CD14-positive monocyte (primary cell): ENCODE data around the gene MYO1G. TPM values are rescaled to one million over a fixed set of nuclear protein-coding genes. Genes with fewer than 3 reads are reported as not detected.
A peak's percentile ranks its signal among the peaks of the same experiment; 100 is the strongest.

Experiments used
- DNase-seq, 3 donors: peaks; one replicate each; pipeline ENCODE4 v3.0.0-alpha.2; 2011 to 2022
- H2AFZ ChIP-seq: 2 replicates; pipeline ENCODE4 v1.6.0; 2012; ENCODE audit warnings: mild to moderate bottlenecking, low read depth, low read length, inconsistent platforms; ENCODE audit not compliant: insufficient read depth, poor library complexity, severe bottlenecking
- H3K27ac ChIP-seq, 2 donors: 1 replicate in 1 of 2; 2 replicates in 1 of 2; pipeline ENCODE4 v1.5.1; 2012 to 2013; ENCODE audit warnings: low read length in 2 of 2, control low read depth in 1 of 2, inconsistent platforms in 1 of 2, low read depth in 1 of 2, mild to moderate bottlenecking in 1 of 2
- H3K27me3 ChIP-seq, 2 donors: one replicate each; pipeline versions ENCODE4 v1.6.0 to v1.6.1; 2011 to 2013; ENCODE audit warnings: low read length in 2 of 2; ENCODE audit not compliant: control insufficient read depth in 2 of 2, insufficient read depth in 2 of 2
- H3K36me3 ChIP-seq, 2 donors: replicated peaks in 1 of 2; 1 replicate in 1 of 2; 2 replicates in 1 of 2; pipeline versions ENCODE4 v1.5.1 to v1.6.1; 2012 to 2013; ENCODE audit warnings: low read length in 2 of 2, control low read depth in 1 of 2, inconsistent platforms in 1 of 2, mild to moderate bottlenecking in 1 of 2; ENCODE audit not compliant: insufficient read depth in 2 of 2, control insufficient read depth in 1 of 2
- H3K4me1 ChIP-seq, 2 donors: 1 replicate in 1 of 2; 2 replicates in 1 of 2; pipeline versions ENCODE4 v1.5.1 to v1.6.1; 2012 to 2013; ENCODE audit warnings: low read length in 2 of 2, control low read depth in 1 of 2, inconsistent platforms in 1 of 2, mild to moderate bottlenecking in 1 of 2, moderate library complexity in 1 of 2; ENCODE audit not compliant: insufficient read depth in 2 of 2, control insufficient read depth in 1 of 2
- H3K4me2 ChIP-seq: replicated peaks from 2 replicates; pipeline ENCODE3; 2012; ENCODE audit warnings: low read length, moderate library complexity, mild to moderate bottlenecking; ENCODE audit not compliant: poor library complexity, severe bottlenecking; ENCODE audit errors: extremely low read depth
- H3K4me3 ChIP-seq, 3 experiments: fragments of 200-600 bp in 1 of 3; sonication (generic) in 1 of 3; replicated peaks in 1 of 3; 1 replicate in 2 of 3; 2 replicates in 1 of 3; pipeline ENCODE4 v1.5.1; 2011 to 2013; ENCODE audit warnings: low read length in 3 of 3, mild to moderate bottlenecking in 3 of 3, control low read depth in 2 of 3, low read depth in 2 of 3, inconsistent platforms in 1 of 3, moderate library complexity in 1 of 3
- H3K79me2 ChIP-seq: 2 replicates; pipeline ENCODE4 v1.6.0; 2012; ENCODE audit warnings: mild to moderate bottlenecking, control low read depth, inconsistent platforms, low read length, moderate library complexity; ENCODE audit not compliant: insufficient read depth
- H3K9ac ChIP-seq: 2 replicates; pipeline ENCODE4 v1.6.0; 2017; ENCODE audit warnings: low read length, mild to moderate bottlenecking; ENCODE audit not compliant: insufficient read depth, poor library complexity, severe bottlenecking
- H3K9me3 ChIP-seq, 2 donors: replicated peaks in 1 of 2; 1 replicate in 1 of 2; 2 replicates in 1 of 2; pipeline versions ENCODE4 v1.5.1 to v1.6.1; 2012 to 2013; ENCODE audit warnings: low read length in 2 of 2, control low read depth in 1 of 2; ENCODE audit not compliant: control insufficient read depth in 1 of 2, insufficient read depth in 1 of 2
- H4K20me1 ChIP-seq: 2 replicates; pipeline ENCODE4 v1.6.0; 2012; ENCODE audit warnings: mild to moderate bottlenecking, low read length, control low read depth, moderate library complexity; ENCODE audit not compliant: insufficient read depth
- H3K27ac Mint-ChIP-seq, 7 donors: one replicate each; pipeline ENCODE4 v1.8.0; 2020; ENCODE audit warnings: mild to moderate bottlenecking in 7 of 7, mixed read lengths in 7 of 7, moderate library complexity in 6 of 7, inconsistent platforms in 2 of 7
- H3K27me3 Mint-ChIP-seq, 3 donors: one replicate each; pipeline ENCODE4 v1.8.0; 2021 to 2022; ENCODE audit warnings: low read depth in 3 of 3, mild to moderate bottlenecking in 3 of 3, mixed read lengths in 3 of 3, moderate library complexity in 3 of 3, inconsistent platforms in 1 of 3
- H3K36me3 Mint-ChIP-seq, 2 donors: one replicate each; pipeline ENCODE4 v1.8.0; 2020; ENCODE audit warnings: mixed read lengths in 2 of 2, inconsistent platforms in 1 of 2, mild to moderate bottlenecking in 1 of 2
- H3K4me1 Mint-ChIP-seq: one replicate; pipeline ENCODE4 v1.8.0; 2020; ENCODE audit warnings: mild to moderate bottlenecking, mixed read lengths
- H3K4me3 Mint-ChIP-seq, 2 donors: one replicate each; pipeline ENCODE4 v1.8.0; 2020; ENCODE audit warnings: mild to moderate bottlenecking in 2 of 2, mixed read lengths in 2 of 2, moderate library complexity in 1 of 2
- H3K9me3 Mint-ChIP-seq, 7 donors: one replicate each; pipeline ENCODE4 v1.8.0; 2020 to 2022; ENCODE audit warnings: mixed read lengths in 7 of 7, mild to moderate bottlenecking in 6 of 7, moderate library complexity in 6 of 7, inconsistent platforms in 2 of 7
- CTCF ChIP-seq: fragments of 200-600 bp; IDR thresholded peaks from one replicate; pipeline ENCODE4 v1.8.0; 2022; ENCODE audit warnings: antibody characterized with exemption, mild to moderate bottlenecking
- WGBS: methylation state at CpG from one replicate; pipeline ENCODE4 v1.1.5; 2013; ENCODE audit warnings: missing lambda C conversion rate; ENCODE audit not compliant: insufficient coverage; 5-methylcytosine and 5-hydroxymethylcytosine counted together
- intact Hi-C, 2 donors: fragments of 100-400 bp; cut with micrococcal nuclease; formaldehyde crosslinking; loops; one replicate each; pipeline versions ENCODE4 v1.15.0 to v1.15.1; 2023
- polyA plus RNA-seq, 3 donors: library from polyadenylated mRNA; depleted of rRNA in 1 of 3; unstranded in 2 of 3; stranded (reverse) in 1 of 3; fragments of 300-500 nt in 2 of 3; fragments of >200 nt in 1 of 3; fragmentation: Illumina TruSeq in 2 of 3; gene quantifications; 1 replicate in 2 of 3; 2 replicates in 1 of 3; pipeline ENCODE4 v1.2.3, GENCODE V29; 2012 to 2021

The MYO1G gene
- polyA plus RNA-seq, 3 donors = 119 to 314 (median 135) TPM

GRCh38 chr7:44990109-44991023 lies 11.6 kb upstream of the MYO1G start:
- H3K4me3 Mint-ChIP-seq = no peak overlapping the region
- no peak for TF ChIP-seq CTCF
- peaks cover 10% of the 10 kb centered on the region for H3K79me2 ChIP-seq
- no peak for DNase-seq
- no peak overlapping the region for H3K9ac ChIP-seq
- H3K27me3 ChIP-seq = no peaks in the 10 kb centered on the region
- H3K4me2 ChIP-seq = no peak overlapping the region
- H3K9me3 Mint-ChIP-seq = no peaks in the 10 kb centered on the region
- H3K27ac Mint-ChIP-seq = peak overlapping the region in 1 of 7 donors; percentile 13
- peaks cover 8% of the 10 kb centered on the region for H4K20me1 ChIP-seq
- 100% methylated on average over 1 of the region's 9 CpGs for WGBS
- H3K27me3 Mint-ChIP-seq = peaks cover 0 to 2% (median 0%) of the 10 kb centered on the region in 3 donors
- peaks cover 0 to 1% of the 10 kb centered on the region in 2 donors for H3K36me3 ChIP-seq
- H3K27ac ChIP-seq = no peak overlapping the region
- intact Hi-C loops = no loop called here
- H3K4me1 Mint-ChIP-seq = peaks cover 27% of the 10 kb centered on the region
- no peak overlapping the region for H2AFZ ChIP-seq
- no peaks in the 10 kb centered on the region for H3K9me3 ChIP-seq
- no peak overlapping the region for H3K4me3 ChIP-seq
- H3K4me1 ChIP-seq = peaks cover 15 to 19% of the 10 kb centered on the region in 2 donors
- peaks cover 18 to 21% of the 10 kb centered on the region in 2 donors for H3K36me3 Mint-ChIP-seq

- peaks cover 18% of the 10 kb centered on the region for H4K20me1 ChIP-seq
- no peaks in the 10 kb centered on the region for H3K9me3 Mint-ChIP-seq
- peaks cover 5 to 14% of the 10 kb centered on the region in 2 donors for H3K36me3 ChIP-seq
- H3K79me2 ChIP-seq = peaks cover 23% of the 10 kb centered on the region
- H3K4me3 Mint-ChIP-seq = no peak overlapping the region
- intact Hi-C loops = loop anchor here in 1 of 2 donors (10.0 kb wide), 1 partner anchor 104 kb away; the partner anchor contains the start of gene PURB
- no peaks in the 10 kb centered on the region for H3K27me3 ChIP-seq
- no peak overlapping the region for H3K4me3 ChIP-seq
- no peak overlapping the region for H3K9ac ChIP-seq
- H3K4me1 Mint-ChIP-seq = peaks cover 33% of the 10 kb centered on the region
- WGBS = 79% methylated on average over 2 of the region's 3 CpGs
- H3K4me2 ChIP-seq = no peak overlapping the region
- no peak overlapping the region for H3K27ac ChIP-seq
- H3K27me3 Mint-ChIP-seq = peaks cover 0 to 2% (median 0%) of the 10 kb centered on the region in 3 donors
- peaks cover 27 to 31% of the 10 kb centered on the region in 2 donors for H3K4me1 ChIP-seq
- peaks cover 27 to 30% of the 10 kb centered on the region in 2 donors for H3K36me3 Mint-ChIP-seq
- no peak overlapping the region for H3K27ac Mint-ChIP-seq
- no peaks in the 10 kb centered on the region for H3K9me3 ChIP-seq
- DNase-seq = no peak
- no peak overlapping the region for H2AFZ ChIP-seq
- TF ChIP-seq CTCF = no peak
Measured at GRCh38 chr7:44989132-44989531, 10.3 kb upstream of the MYO1G start.
